IPS-18a (cell line): Measurements from ENCODE around the gene CPED1.

Experiments
- H3K27ac ChIP-seq: one replicate; pipeline ENCODE4 v1.5.1; 2013; ENCODE audit warnings: low read length
- H3K27me3 ChIP-seq: one replicate; pipeline ENCODE4 v1.6.1; 2013; ENCODE audit warnings: mild to moderate bottlenecking, low read length; ENCODE audit not compliant: control insufficient read depth, insufficient read depth
- H3K36me3 ChIP-seq: one replicate; pipeline ENCODE4 v1.6.1; 2013; ENCODE audit warnings: low read depth, low read length; ENCODE audit not compliant: control insufficient read depth
- H3K4me1 ChIP-seq: one replicate; pipeline ENCODE4 v1.6.1; 2013; ENCODE audit warnings: low read depth, low read length; ENCODE audit not compliant: control insufficient read depth
- H3K4me3 ChIP-seq: one replicate; pipeline ENCODE4 v1.5.1; 2013; ENCODE audit warnings: low read length
- H3K9ac ChIP-seq: one replicate; pipeline ENCODE4 v1.6.1; 2013; ENCODE audit warnings: mild to moderate bottlenecking, low read length, moderate library complexity
- H3K9me3 ChIP-seq: one replicate; pipeline ENCODE4 v1.6.1; 2013; ENCODE audit warnings: low read depth, low read length; ENCODE audit not compliant: control insufficient read depth

The CPED1 gene

GRCh38 chr7:121038717-121039509 lies 50.4 kb downstream of the CPED1 start:
- H3K4me1 ChIP-seq: peaks cover 3% of the 10 kb centered on the region
- no peaks in the 10 kb centered on the region for H3K27me3 ChIP-seq
- no peak overlapping the region for H3K27ac ChIP-seq
- H3K4me3 ChIP-seq: no peak overlapping the region
- no peaks in the 10 kb centered on the region for H3K36me3 ChIP-seq
- no peaks in the 10 kb centered on the region for H3K9me3 ChIP-seq
- H3K9ac ChIP-seq: no peak overlapping the region

GRCh38 chr7:121039510-121039822 lies 51.0 kb downstream of the CPED1 start:
- no peak overlapping the region for H3K27ac ChIP-seq
- H3K4me1 ChIP-seq: peaks cover 5% of the 10 kb centered on the region
- no peaks in the 10 kb centered on the region for H3K27me3 ChIP-seq
- no peaks in the 10 kb centered on the region for H3K36me3 ChIP-seq
- no peaks in the 10 kb centered on the region for H3K9me3 ChIP-seq
- H3K9ac ChIP-seq: no peak overlapping the region
- no peak overlapping the region for H3K4me3 ChIP-seq

GRCh38 chr7:121039994-121040393 lies 51.5 kb downstream of the CPED1 start:
- Histone ChIP-seq H3K9me3 (no peaks in the 10 kb centered on the region), H3K27me3 (no peaks in the 10 kb centered on the region), H3K4me1 (peaks cover 5% of the 10 kb centered on the region), H3K9ac (no peak overlapping the region), H3K4me3 (no peak overlapping the region), H3K27ac (no peak overlapping the region), H3K36me3 (no peaks in the 10 kb centered on the region)

- H3K9me3 ChIP-seq: no peaks in the 10 kb centered on the region
- H3K9ac ChIP-seq: no peak overlapping the region
- H3K27ac ChIP-seq: no peak overlapping the region
- H3K36me3 ChIP-seq: no peaks in the 10 kb centered on the region
- H3K4me1 ChIP-seq: peaks cover 5% of the 10 kb centered on the region
- H3K27me3 ChIP-seq: no peaks in the 10 kb centered on the region
- H3K4me3 ChIP-seq: no peak overlapping the region
Measured at GRCh38 chr7:121041516-121042148, 53.1 kb downstream of the CPED1 start.

- Histone ChIP-seq H3K36me3 (no peaks in the 10 kb centered on the region), H3K27ac (no peak overlapping the region), H3K27me3 (no peaks in the 10 kb centered on the region), H3K9me3 (no peaks in the 10 kb centered on the region), H3K4me1 (peaks cover 5% of the 10 kb centered on the region), H3K4me3 (no peak overlapping the region), H3K9ac (no peak overlapping the region)
Measured at GRCh38 chr7:121042195-121042594, 53.7 kb downstream of the CPED1 start.

- Histone ChIP-seq H3K9me3 (no peaks in the 10 kb centered on the region), H3K4me1 (peaks cover 5% of the 10 kb centered on the region), H3K36me3 (no peaks in the 10 kb centered on the region), H3K27ac (no peak overlapping the region), H3K9ac (no peak overlapping the region), H3K27me3 (no peaks in the 10 kb centered on the region), H3K4me3 (no peak overlapping the region)
Measured at GRCh38 chr7:121042899-121043298, 54.4 kb downstream of the CPED1 start.

GRCh38 chr7:121043314-121044234 lies 55.1 kb downstream of the CPED1 start:
- Histone ChIP-seq H3K4me1 (peaks cover 5% of the 10 kb centered on the region), H3K4me3 (no peak overlapping the region), H3K9ac (no peak overlapping the region), H3K27me3 (no peaks in the 10 kb centered on the region), H3K36me3 (no peaks in the 10 kb centered on the region), H3K9me3 (no peaks in the 10 kb centered on the region), H3K27ac (no peak overlapping the region)

GRCh38 chr7:121045090-121045489 lies 56.6 kb downstream of the CPED1 start:
- no peaks in the 10 kb centered on the region for H3K36me3 ChIP-seq
- no peaks in the 10 kb centered on the region for H3K27me3 ChIP-seq
- no peaks in the 10 kb centered on the region for H3K9me3 ChIP-seq
- no peak overlapping the region for H3K9ac ChIP-seq
- no peak overlapping the region for H3K4me3 ChIP-seq
- no peak overlapping the region for H3K27ac ChIP-seq
- peaks cover 16% of the 10 kb centered on the region for H3K4me1 ChIP-seq

- Histone ChIP-seq H3K9me3 (no peaks in the 10 kb centered on the region), H3K9ac (no peak overlapping the region), H3K27me3 (no peaks in the 10 kb centered on the region), H3K36me3 (no peaks in the 10 kb centered on the region), H3K4me3 (no peak overlapping the region), H3K4me1 (peaks cover 16% of the 10 kb centered on the region), H3K27ac (no peak overlapping the region)
Measured at GRCh38 chr7:121046009-121046408, 57.5 kb downstream of the CPED1 start.

- Histone ChIP-seq H3K9ac (no peak overlapping the region), H3K27me3 (no peaks in the 10 kb centered on the region), H3K4me1 (peaks cover 16% of the 10 kb centered on the region), H3K36me3 (no peaks in the 10 kb centered on the region), H3K27ac (no peak overlapping the region), H3K4me3 (no peak overlapping the region), H3K9me3 (no peaks in the 10 kb centered on the region)
Measured at GRCh38 chr7:121046893-121047468, 58.5 kb downstream of the CPED1 start.

- Histone ChIP-seq H3K9me3 (no peaks in the 10 kb centered on the region), H3K27me3 (no peaks in the 10 kb centered on the region), H3K4me3 (no peak overlapping the region), H3K36me3 (no peaks in the 10 kb centered on the region), H3K9ac (no peak overlapping the region), H3K4me1 (peaks cover 16% of the 10 kb centered on the region), H3K27ac (no peak overlapping the region)
Measured at GRCh38 chr7:121048195-121048594, 59.7 kb downstream of the CPED1 start.
